Measurements from ENCODE around the gene PHKA2. TPM values are rescaled to one million over a fixed set of nuclear protein-coding genes. Genes with fewer than 3 reads are reported as not detected.

The PHKA2 gene
- total and polyA plus RNA-seq, 10 of the 15 experiments (the other 5 are each of a cell fraction or from before 2014, with no cell fraction given): 1.4 to 25.6 (median 15.4) TPM

DNA sequence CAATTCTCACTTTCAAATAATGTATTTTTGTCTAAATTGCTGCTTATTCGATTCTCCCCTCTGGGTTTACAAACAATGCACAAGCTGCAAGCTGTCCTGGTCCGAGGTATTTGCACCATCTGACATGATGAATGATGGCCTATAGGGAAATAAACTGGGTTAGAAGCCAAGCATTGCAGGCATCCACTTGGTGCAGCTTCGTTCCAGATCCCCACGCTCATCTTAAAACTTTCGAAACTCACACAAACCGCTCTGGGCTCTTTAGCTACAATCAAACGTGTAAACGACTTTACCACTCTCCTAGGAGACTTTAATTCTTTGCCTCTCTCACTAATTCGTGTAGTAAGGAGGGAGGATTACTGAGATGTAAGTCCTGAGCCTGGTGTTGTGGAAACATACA, 19.0 kb downstream of the PHKA2 start:
- SMC1A ChIA-PET (ENCODE audit: uncharacterized antibody, unreplicated experiment): interaction anchor here (1.1 kb wide), 1 partner anchor 10 kb away, joined by 3 read pairs; no protein-coding TSS in a partner anchor
- FAIRE-seq (no peak), DNase-seq (ENCODE audit: low read depth, low spot score) (no peak), ATAC-seq (no peak)
- Histone ChIP-seq H3K4me1 (ENCODE audit: control insufficient read depth, insufficient read depth, low read length) (no peaks in the 10 kb centered on the region), H2AFZ (ENCODE audit: control insufficient read depth, low read depth, low read length) (no peak overlapping the region), H4K20me1 (ENCODE audit: control insufficient read depth, insufficient read depth) (no peaks in the 10 kb centered on the region), H3K36me3 (ENCODE audit: control insufficient read depth in 2 of 2, insufficient read depth in 2 of 2, low read length in 1 of 2) (no peaks in the 10 kb centered on the region), H3K27me3 (replicated peaks in 1 of 2; ENCODE audit: control insufficient read depth in 2 of 2, insufficient read depth in 2 of 2, low read length in 1 of 2) (no peaks in the 10 kb centered on the region), H3K4me2 (ENCODE audit: control insufficient read depth, insufficient read depth) (no peak overlapping the region), H3K4me3 (no peak overlapping the region), H3K9ac (ENCODE audit: control insufficient read depth, insufficient read depth, low read length) (no peak overlapping the region), H3K9me3 (replicated peaks; ENCODE audit: control insufficient read depth, insufficient read depth, low read length) (no peaks in the 10 kb centered on the region), H3K79me2 (ENCODE audit: control insufficient read depth, insufficient read depth, low read length) (no peaks in the 10 kb centered on the region), H3K27ac (ENCODE audit: control insufficient read depth, insufficient read depth) (no peak overlapping the region)
- in situ Hi-C loops (cut with MboI): no loop called here
- 63% methylated on average over 9 of the region's 9 CpGs for WGBS (ENCODE audit: insufficient coverage, insufficient replicate concordance, low lambda C conversion rate, missing lambda C conversion rate)
- RAD21 ChIA-PET (ENCODE audit: unreplicated experiment): no interaction called here
- CTCF ChIA-PET: no interaction called here
- no TSS peak for BruUV-seq (replicated peaks)
- POLR2A ChIA-PET: interaction anchor here (0.7 kb wide), 1 partner anchor 275 kb away, joined by 3 read pairs; no protein-coding TSS in a partner anchor
- intact Hi-C loops (cut with micrococcal nuclease; ENCODE audit: unreplicated experiment): no loop called here
- TF ChIP-seq TCF7 (IDR thresholded peaks at IDR 0.05; ENCODE audit: borderline replicate concordance): no peak
- TF ChIP-seq CBFB (IDR thresholded peaks at IDR 0.05; ENCODE audit: low read depth): no peak
- TF ChIP-seq, protein P1, sequence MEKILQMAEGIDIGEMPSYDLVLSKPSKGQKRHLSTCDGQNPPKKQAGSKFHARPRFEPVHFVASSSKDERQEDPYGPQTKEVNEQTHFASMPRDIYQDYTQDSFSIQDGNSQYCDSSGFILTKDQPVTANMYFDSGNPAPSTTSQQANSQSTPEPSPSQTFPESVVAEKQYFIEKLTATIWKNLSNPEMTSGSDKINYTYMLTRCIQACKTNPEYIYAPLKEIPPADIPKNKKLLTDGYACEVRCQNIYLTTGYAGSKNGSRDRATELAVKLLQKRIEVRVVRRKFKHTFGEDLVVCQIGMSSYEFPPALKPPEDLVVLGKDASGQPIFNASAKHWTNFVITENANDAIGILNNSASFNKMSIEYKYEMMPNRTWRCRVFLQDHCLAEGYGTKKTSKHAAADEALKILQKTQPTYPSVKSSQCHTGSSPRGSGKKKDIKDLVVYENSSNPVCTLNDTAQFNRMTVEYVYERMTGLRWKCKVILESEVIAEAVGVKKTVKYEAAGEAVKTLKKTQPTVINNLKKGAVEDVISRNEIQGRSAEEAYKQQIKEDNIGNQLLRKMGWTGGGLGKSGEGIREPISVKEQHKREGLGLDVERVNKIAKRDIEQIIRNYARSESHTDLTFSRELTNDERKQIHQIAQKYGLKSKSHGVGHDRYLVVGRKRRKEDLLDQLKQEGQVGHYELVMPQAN (conservative IDR thresholded peaks at IDR 0.05): no peak
- no peak for TF ChIP-seq NFXL1 (IDR thresholded peaks at IDR 0.05; ENCODE audit: borderline replicate concordance)
- TF ChIP-seq E2F4 (IDR thresholded peaks at IDR 0.05; ENCODE audit: low read depth, low read length): no peak
- TF ChIP-seq BCLAF1 (IDR thresholded peaks at IDR 0.05): no peak
- TF ChIP-seq RUNX3 (IDR thresholded peaks at IDR 0.05; ENCODE audit: low read length): no peak
- TF ChIP-seq STAT3 (IDR thresholded peaks at IDR 0.05; ENCODE audit: low read depth, low read length): no peak
- TF ChIP-seq BCL11A (IDR thresholded peaks at IDR 0.05; ENCODE audit: low read depth, low read length): no peak
- no peak for TF ChIP-seq MYC (IDR thresholded peaks at IDR 0.05; ENCODE audit: insufficient read depth, insufficient read length, insufficient replicate concordance, low read length, severe bottlenecking)
- no peak for TF ChIP-seq NFYA (IDR thresholded peaks at IDR 0.05; ENCODE audit: borderline replicate concordance, low read depth, low read length)
- TF ChIP-seq CEBPB (IDR thresholded peaks at IDR 0.05; ENCODE audit: borderline replicate concordance in 1 of 2, low read depth in 2 of 2, low read length in 2 of 2): no peak
- TF ChIP-seq, protein P2, sequence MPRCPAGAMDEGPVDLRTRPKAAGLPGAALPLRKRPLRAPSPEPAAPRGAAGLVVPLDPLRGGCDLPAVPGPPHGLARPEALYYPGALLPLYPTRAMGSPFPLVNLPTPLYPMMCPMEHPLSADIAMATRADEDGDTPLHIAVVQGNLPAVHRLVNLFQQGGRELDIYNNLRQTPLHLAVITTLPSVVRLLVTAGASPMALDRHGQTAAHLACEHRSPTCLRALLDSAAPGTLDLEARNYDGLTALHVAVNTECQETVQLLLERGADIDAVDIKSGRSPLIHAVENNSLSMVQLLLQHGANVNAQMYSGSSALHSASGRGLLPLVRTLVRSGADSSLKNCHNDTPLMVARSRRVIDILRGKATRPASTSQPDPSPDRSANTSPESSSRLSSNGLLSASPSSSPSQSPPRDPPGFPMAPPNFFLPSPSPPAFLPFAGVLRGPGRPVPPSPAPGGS (IDR thresholded peaks at IDR 0.05; ENCODE audit: borderline replicate concordance, insufficient read depth, low read depth, low read length, poor library complexity, severe bottlenecking): no peak
- no peak for TF ChIP-seq DPF2 (IDR thresholded peaks at IDR 0.05)
- TF ChIP-seq SMAD5 (IDR thresholded peaks at IDR 0.05; ENCODE audit: low read depth): no peak
- no peak for TF ChIP-seq NRF1 (conservative IDR thresholded peaks at IDR 0.05; ENCODE audit: low read depth, low read length)
- TF ChIP-seq BMI1 (IDR thresholded peaks at IDR 0.05; ENCODE audit: borderline replicate concordance): no peak
- TF ChIP-seq LARP7 (IDR thresholded peaks at IDR 0.05): no peak
- TF ChIP-seq IKZF1 (conservative IDR thresholded peaks at IDR 0.05): no peak

All from GM12878 (cell line).